Mesendoderm (in vitro differentiated cells): ENCODE measurements around the gene DSCAML1.

ENCODE experiments used
- DNase-seq: peaks from one replicate; pipeline ENCODE4 v3.0.0; 2013
- H2AK5ac ChIP-seq: 2 replicates; pipeline ENCODE4 v1.6.1; 2013; ENCODE audit warnings: low read length, inconsistent platforms
- H2BK120ac ChIP-seq: 2 replicates; pipeline ENCODE4 v1.6.1; 2013; ENCODE audit warnings: low read depth, mild to moderate bottlenecking, low read length, moderate library complexity, mixed read lengths
- H2BK15ac ChIP-seq: replicated peaks from 2 replicates; pipeline ENCODE4 v1.6.1; 2013; ENCODE audit warnings: low read depth, mild to moderate bottlenecking, moderate library complexity
- H2BK5ac ChIP-seq: 2 replicates; pipeline ENCODE4 v1.6.1; 2013; ENCODE audit warnings: low read length, inconsistent platforms
- H3K18ac ChIP-seq: 2 replicates; pipeline ENCODE4 v1.6.1; 2013; ENCODE audit warnings: mild to moderate bottlenecking, low read length, mixed read lengths
- H3K23ac ChIP-seq: one replicate; pipeline ENCODE4 v1.6.1; 2013; ENCODE audit warnings: low read length
- H3K27ac ChIP-seq: 2 replicates; pipeline ENCODE4 v1.5.1; 2013; ENCODE audit warnings: low read depth, mild to moderate bottlenecking, inconsistent platforms, low read length, moderate library complexity
- H3K27me3 ChIP-seq: 2 replicates; pipeline ENCODE4 v1.6.1; 2013; ENCODE audit warnings: low read length, control low read depth, mild to moderate bottlenecking, inconsistent platforms; ENCODE audit not compliant: insufficient read depth, poor library complexity
- H3K36me3 ChIP-seq: 2 replicates; pipeline ENCODE4 v1.6.1; 2013; ENCODE audit warnings: low read length, inconsistent platforms; ENCODE audit not compliant: control insufficient read depth, insufficient read depth
- H3K4ac ChIP-seq: one replicate; pipeline ENCODE4 v1.6.1; 2013; ENCODE audit warnings: low read depth, mild to moderate bottlenecking, low read length, moderate library complexity
- H3K4me1 ChIP-seq: 2 replicates; pipeline ENCODE4 v1.6.1; 2013; ENCODE audit warnings: low read depth, low read length, inconsistent platforms; ENCODE audit not compliant: control insufficient read depth
- H3K4me2 ChIP-seq: 2 replicates; pipeline ENCODE4 v1.6.1; 2013; ENCODE audit warnings: low read length
- H3K4me3 ChIP-seq: 2 replicates; pipeline ENCODE4 v1.5.1; 2013; ENCODE audit warnings: mild to moderate bottlenecking, low read length
- H3K56ac ChIP-seq: one replicate; pipeline ENCODE4 v1.6.1; 2013; ENCODE audit warnings: low read length
- H3K79me1 ChIP-seq: 2 replicates; pipeline ENCODE4 v1.6.1; 2013; ENCODE audit warnings: low read length, inconsistent platforms
- H3K79me2 ChIP-seq: 2 replicates; pipeline ENCODE4 v1.6.1; 2013; ENCODE audit warnings: mild to moderate bottlenecking, low read length; ENCODE audit not compliant: control insufficient read depth, insufficient read depth
- H3K9ac ChIP-seq: 2 replicates; pipeline ENCODE4 v1.6.1; 2013; ENCODE audit warnings: low read length, inconsistent platforms
- H4K5ac ChIP-seq: one replicate; pipeline ENCODE4 v1.6.1; 2013; ENCODE audit warnings: low read length
- H4K8ac ChIP-seq: one replicate; pipeline ENCODE4 v1.6.1; 2013; ENCODE audit warnings: low read depth, mild to moderate bottlenecking, control low read depth, low read length, moderate library complexity
- WGBS: extraction: QIAGEN DNeasy Blood & Tissue Kit; methylation state at CpG from one replicate; pipeline ENCODE4 v1.1.7; 2013; ENCODE audit warnings: low lambda C conversion rate, missing lambda C conversion rate; ENCODE audit not compliant: insufficient coverage; ENCODE audit errors: extremely low coverage; 5-methylcytosine and 5-hydroxymethylcytosine counted together

Gene DSCAML1

DNA sequence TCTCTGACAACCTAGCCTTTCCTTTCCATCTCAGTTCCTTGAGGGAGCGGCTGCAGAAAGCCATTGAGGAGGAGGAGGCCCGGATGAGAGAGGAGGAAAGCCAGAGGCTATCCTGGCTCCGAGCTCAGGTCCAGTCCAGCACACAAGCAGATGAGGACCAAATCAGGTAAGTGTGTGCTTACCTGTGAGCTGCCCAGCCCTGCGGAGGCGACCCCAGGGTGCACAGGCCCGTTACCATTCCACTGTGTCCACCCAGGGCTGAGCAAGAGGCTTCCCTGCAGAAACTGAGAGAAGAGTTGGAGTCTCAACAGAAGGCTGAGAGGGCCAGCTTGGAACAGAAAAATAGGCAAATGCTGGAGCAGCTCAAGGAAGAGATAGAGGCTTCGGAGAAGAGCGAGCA is 406.3 kb downstream of the DSCAML1 start:
- no peak for DNase-seq
- Histone ChIP-seq H3K23ac (no peak overlapping the region), H2BK120ac (no peak overlapping the region), H2BK15ac (no peak overlapping the region), H3K4me1 (no peaks in the 10 kb centered on the region), H4K8ac (no peak overlapping the region), H3K4me3 (no peak overlapping the region), H2AK5ac (no peak overlapping the region), H3K27me3 (no peaks in the 10 kb centered on the region), H3K4me2 (no peak overlapping the region), H3K36me3 (peaks cover 7% of the 10 kb centered on the region), H3K56ac (no peak overlapping the region), H4K5ac (no peak overlapping the region), H3K27ac (no peak overlapping the region), H3K4ac (no peak overlapping the region), H3K79me2 (no peaks in the 10 kb centered on the region), H3K79me1 (no peaks in the 10 kb centered on the region), H2BK5ac (no peak overlapping the region), H3K9ac (no peak overlapping the region), H3K18ac (no peak overlapping the region)
- whole genome bisulfite sequencing, result no CpG with 5 or more reads among the region's 8 CpGs

DNA sequence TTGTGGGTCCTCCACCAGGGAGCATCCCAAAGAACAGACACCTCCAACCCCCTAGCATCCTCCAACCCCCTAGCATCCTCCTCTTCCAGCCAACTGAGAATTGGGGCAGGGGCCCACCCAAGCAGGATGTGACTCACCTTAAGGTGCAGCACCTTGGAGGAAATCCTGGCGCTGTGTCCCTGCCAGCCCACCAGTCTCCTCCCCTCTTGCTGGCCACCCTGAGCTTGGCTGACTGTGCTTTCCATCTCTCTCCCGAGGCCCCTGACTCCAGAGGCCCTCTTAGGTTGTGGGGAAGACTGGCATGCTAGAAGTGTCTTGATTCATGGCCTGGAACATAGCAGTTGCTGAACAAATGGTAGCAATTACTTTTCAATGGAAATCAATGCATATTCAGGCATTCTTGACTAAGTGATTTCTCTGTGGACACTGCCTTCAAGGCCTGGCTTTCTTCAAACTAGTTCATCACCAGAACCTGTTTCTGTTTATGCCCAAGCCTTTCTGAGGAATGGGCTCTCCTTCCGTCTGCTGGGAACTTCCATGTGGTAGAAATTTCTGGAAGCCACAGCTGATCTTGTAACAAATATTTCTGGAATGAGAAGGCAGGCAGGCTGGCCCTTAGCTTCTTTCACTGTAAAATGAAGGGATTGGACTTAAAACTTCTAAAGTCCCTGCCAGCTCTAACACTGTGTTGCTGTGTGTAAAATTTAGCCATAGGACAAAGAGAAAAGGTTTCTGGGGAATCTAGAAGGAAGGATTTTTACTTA is 408.8 kb downstream of the DSCAML1 start:
- H3K4me3 ChIP-seq, result no peak overlapping the region
- no peaks in the 10 kb centered on the region for H3K4me1 ChIP-seq
- no peak overlapping the region for H3K9ac ChIP-seq
- DNase-seq, result no peak
- H3K23ac ChIP-seq, result no peak overlapping the region
- no peaks in the 10 kb centered on the region for H3K27me3 ChIP-seq
- H3K79me1 ChIP-seq, result no peaks in the 10 kb centered on the region
- H2AK5ac ChIP-seq, result no peak overlapping the region
- no peak overlapping the region for H3K27ac ChIP-seq
- H3K4ac ChIP-seq, result no peak overlapping the region
- peaks cover 3% of the 10 kb centered on the region for H3K36me3 ChIP-seq
- no peak overlapping the region for H3K4me2 ChIP-seq
- no peak overlapping the region for H2BK5ac ChIP-seq
- H2BK15ac ChIP-seq, result no peak overlapping the region
- no peaks in the 10 kb centered on the region for H3K79me2 ChIP-seq
- H4K5ac ChIP-seq, result no peak overlapping the region
- no peak overlapping the region for H3K18ac ChIP-seq
- WGBS, result no CpG with 5 or more reads among the region's 3 CpGs
- no peak overlapping the region for H4K8ac ChIP-seq
- H2BK120ac ChIP-seq, result no peak overlapping the region
- no peak overlapping the region for H3K56ac ChIP-seq

DNA sequence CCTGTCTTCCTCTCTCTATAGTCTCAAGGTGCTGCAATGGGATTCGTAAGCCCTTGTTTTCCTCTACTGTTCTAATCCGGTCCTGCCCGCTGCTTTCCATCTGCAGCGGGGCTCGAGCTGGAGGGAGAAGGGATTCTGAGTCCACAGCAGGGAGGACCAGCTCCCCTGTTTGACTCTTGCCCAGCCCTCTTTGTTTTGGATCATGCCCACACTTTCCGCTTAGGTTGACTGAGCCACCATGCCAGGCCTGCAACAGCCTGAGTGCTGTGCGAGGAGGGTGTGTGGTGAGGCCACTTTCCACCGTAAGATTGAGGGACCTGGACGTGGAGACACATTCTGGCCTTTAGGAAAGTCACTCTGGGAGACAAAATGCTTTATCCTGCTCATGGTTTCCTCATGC is 411.1 kb downstream of the DSCAML1 start:
- Histone ChIP-seq H3K4ac (no peak overlapping the region), H3K79me1 (no peaks in the 10 kb centered on the region), H3K27ac (no peak overlapping the region), H3K56ac (no peak overlapping the region), H3K4me1 (no peaks in the 10 kb centered on the region), H3K4me3 (no peak overlapping the region), H3K4me2 (no peak overlapping the region), H2BK5ac (no peak overlapping the region), H3K9ac (no peak overlapping the region), H3K23ac (no peak overlapping the region), H3K36me3 (peaks cover 2% of the 10 kb centered on the region), H2AK5ac (no peak overlapping the region), H2BK15ac (no peak overlapping the region), H3K27me3 (no peaks in the 10 kb centered on the region), H4K5ac (no peak overlapping the region), H3K18ac (no peak overlapping the region), H3K79me2 (no peaks in the 10 kb centered on the region), H2BK120ac (no peak overlapping the region), H4K8ac (no peak overlapping the region)
- no CpG with 5 or more reads among the region's 9 CpGs for WGBS
- DNase-seq, result no peak

DNA sequence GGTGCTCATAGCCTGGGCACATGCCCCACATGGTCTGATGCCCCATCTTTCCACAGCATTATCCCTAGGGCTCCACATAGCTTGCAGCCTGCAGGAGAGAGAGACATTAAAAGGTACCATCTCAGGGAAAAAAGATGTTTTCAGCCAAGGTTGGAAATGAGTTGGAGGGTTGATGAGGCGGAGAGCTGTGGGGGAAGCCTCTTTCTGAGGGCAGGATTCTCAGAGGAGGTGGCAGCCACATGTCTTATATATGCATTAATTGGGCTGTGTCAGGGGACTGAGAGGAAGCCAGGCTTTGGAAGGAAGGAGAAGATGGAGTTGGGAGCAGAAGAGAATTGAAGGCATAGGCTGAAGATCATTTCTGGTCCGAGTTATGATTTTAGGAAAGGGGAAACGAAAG is 411.5 kb downstream of the DSCAML1 start:
- H3K27ac ChIP-seq, result no peak overlapping the region
- no peak overlapping the region for H3K23ac ChIP-seq
- no peak overlapping the region for H3K18ac ChIP-seq
- H3K79me1 ChIP-seq, result no peaks in the 10 kb centered on the region
- H3K36me3 ChIP-seq, result no peaks in the 10 kb centered on the region
- no peak overlapping the region for H4K5ac ChIP-seq
- H2BK120ac ChIP-seq, result no peak overlapping the region
- no peak overlapping the region for H3K4ac ChIP-seq
- no peak overlapping the region for H3K4me3 ChIP-seq
- no peak overlapping the region for H2AK5ac ChIP-seq
- H3K9ac ChIP-seq, result no peak overlapping the region
- H3K4me1 ChIP-seq, result no peaks in the 10 kb centered on the region
- no peaks in the 10 kb centered on the region for H3K27me3 ChIP-seq
- no CpG with 5 or more reads among the region's 3 CpGs for WGBS
- no peak overlapping the region for H3K56ac ChIP-seq
- no peaks in the 10 kb centered on the region for H3K79me2 ChIP-seq
- no peak overlapping the region for H4K8ac ChIP-seq
- H3K4me2 ChIP-seq, result no peak overlapping the region
- H2BK5ac ChIP-seq, result no peak overlapping the region
- no peak for DNase-seq
- no peak overlapping the region for H2BK15ac ChIP-seq

DNA sequence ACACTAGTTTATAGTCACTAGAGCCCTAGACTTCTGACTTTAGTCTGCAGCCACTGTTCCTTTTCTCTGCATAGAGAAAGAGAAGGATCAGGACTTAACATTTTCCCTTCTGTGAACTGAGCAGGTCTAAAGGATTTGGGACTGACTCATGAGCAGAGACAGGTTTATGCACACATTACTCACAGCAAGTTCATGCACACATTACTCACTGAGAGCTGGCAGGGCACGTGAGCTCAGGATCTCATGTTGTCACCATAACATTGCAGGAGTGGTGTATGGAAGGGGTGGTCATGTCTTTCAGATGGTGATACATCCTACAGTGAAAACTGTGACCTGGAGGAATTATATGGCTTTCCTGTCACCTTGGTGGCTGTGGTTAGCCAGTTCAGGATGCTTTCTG is 413.0 kb downstream of the DSCAML1 start:
- no peaks in the 10 kb centered on the region for H3K79me1 ChIP-seq
- H2AK5ac ChIP-seq, result no peak overlapping the region
- no peak overlapping the region for H4K8ac ChIP-seq
- H3K56ac ChIP-seq, result no peak overlapping the region
- H3K4ac ChIP-seq, result no peak overlapping the region
- no peak overlapping the region for H2BK15ac ChIP-seq
- no peaks in the 10 kb centered on the region for H3K79me2 ChIP-seq
- no peak for DNase-seq
- H3K23ac ChIP-seq, result no peak overlapping the region
- no CpG with 5 or more reads among the region's 1 CpG for WGBS
- no peak overlapping the region for H3K4me2 ChIP-seq
- H3K4me3 ChIP-seq, result no peak overlapping the region
- no peak overlapping the region for H3K18ac ChIP-seq
- no peaks in the 10 kb centered on the region for H3K4me1 ChIP-seq
- H4K5ac ChIP-seq, result no peak overlapping the region
- no peak overlapping the region for H3K27ac ChIP-seq
- no peak overlapping the region for H2BK120ac ChIP-seq
- H3K36me3 ChIP-seq, result no peaks in the 10 kb centered on the region
- no peaks in the 10 kb centered on the region for H3K27me3 ChIP-seq
- no peak overlapping the region for H2BK5ac ChIP-seq
- no peak overlapping the region for H3K9ac ChIP-seq

DNA sequence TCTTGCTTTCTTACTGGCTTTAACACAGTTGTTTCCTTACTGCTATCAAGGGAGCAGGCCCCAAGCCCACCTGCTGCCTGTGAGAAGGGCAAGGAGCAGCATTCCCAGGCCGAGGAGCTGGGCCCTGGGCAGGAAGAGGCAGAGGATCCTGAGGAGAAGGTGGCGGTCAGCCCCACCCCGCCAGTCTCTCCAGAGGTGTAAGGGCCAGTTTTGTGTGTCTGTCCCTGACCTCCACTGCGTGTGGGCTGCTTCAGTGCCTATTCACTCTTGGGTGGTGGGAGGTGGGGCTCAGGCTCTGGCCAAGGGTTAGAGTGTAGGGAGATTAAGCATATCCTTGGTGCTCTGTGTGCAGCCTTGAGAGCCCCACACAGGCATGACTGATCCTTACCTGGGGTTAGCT is 414.3 kb downstream of the DSCAML1 start:
- Histone ChIP-seq H3K4me2 (no peak overlapping the region), H3K18ac (no peak overlapping the region), H3K36me3 (no peaks in the 10 kb centered on the region), H2BK15ac (no peak overlapping the region), H3K27ac (no peak overlapping the region), H2AK5ac (no peak overlapping the region), H3K56ac (no peak overlapping the region), H3K79me1 (no peaks in the 10 kb centered on the region), H3K4me1 (no peaks in the 10 kb centered on the region), H2BK120ac (no peak overlapping the region), H3K23ac (no peak overlapping the region), H3K27me3 (no peaks in the 10 kb centered on the region), H3K4me3 (no peak overlapping the region), H3K79me2 (no peaks in the 10 kb centered on the region), H4K8ac (no peak overlapping the region), H2BK5ac (no peak overlapping the region), H3K4ac (no peak overlapping the region), H4K5ac (no peak overlapping the region), H3K9ac (no peak overlapping the region)
- no CpG with 5 or more reads among the region's 4 CpGs for WGBS
- DNase-seq, result no peak
